Mammary epithelial cell (primary cell): ENCODE measurements around the gene FOXQ1.

Experiments used
- EZH2 ChIP-seq: IDR thresholded peaks from 2 replicates; pipeline ENCODE4 v1.6.1; 2012; ENCODE audit warnings: low read length, inconsistent platforms, borderline replicate concordance
- TF ChIP-seq, protein P1 (sequence below), 2 donors: IDR thresholded peaks in 1 of 2; conservative IDR thresholded peaks in 1 of 2; 2 replicates each; pipeline ENCODE4 v1.5.1; 2011 to 2012; ENCODE audit warnings: inconsistent platforms in 2 of 2, low read length in 2 of 2, mild to moderate bottlenecking in 2 of 2, control low read depth in 1 of 2, low read depth in 1 of 2; ENCODE audit not compliant: insufficient read depth in 1 of 2; ENCODE audit errors: extremely low read depth in 1 of 2

DNA sequence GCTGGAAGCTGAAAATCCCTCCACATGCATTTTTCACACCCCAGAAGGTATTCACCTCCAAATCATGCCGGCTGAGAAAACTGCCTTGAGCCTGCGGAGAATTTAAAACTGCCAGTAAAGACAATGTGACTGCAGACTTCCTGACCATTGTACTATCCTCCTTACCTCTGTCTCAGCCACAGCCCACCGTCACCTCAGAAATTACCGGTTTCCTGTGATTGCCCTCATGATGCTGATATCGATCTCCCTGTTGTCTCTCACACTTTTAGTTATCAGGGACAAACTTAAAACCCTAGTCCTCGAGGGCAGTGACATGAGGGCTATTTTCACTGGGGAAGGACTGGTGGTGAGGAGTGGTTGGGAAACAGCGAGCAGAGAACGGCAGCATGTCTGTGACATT is 30.2 kb upstream of the FOXQ1 start:
- TF ChIP-seq, protein P1, sequence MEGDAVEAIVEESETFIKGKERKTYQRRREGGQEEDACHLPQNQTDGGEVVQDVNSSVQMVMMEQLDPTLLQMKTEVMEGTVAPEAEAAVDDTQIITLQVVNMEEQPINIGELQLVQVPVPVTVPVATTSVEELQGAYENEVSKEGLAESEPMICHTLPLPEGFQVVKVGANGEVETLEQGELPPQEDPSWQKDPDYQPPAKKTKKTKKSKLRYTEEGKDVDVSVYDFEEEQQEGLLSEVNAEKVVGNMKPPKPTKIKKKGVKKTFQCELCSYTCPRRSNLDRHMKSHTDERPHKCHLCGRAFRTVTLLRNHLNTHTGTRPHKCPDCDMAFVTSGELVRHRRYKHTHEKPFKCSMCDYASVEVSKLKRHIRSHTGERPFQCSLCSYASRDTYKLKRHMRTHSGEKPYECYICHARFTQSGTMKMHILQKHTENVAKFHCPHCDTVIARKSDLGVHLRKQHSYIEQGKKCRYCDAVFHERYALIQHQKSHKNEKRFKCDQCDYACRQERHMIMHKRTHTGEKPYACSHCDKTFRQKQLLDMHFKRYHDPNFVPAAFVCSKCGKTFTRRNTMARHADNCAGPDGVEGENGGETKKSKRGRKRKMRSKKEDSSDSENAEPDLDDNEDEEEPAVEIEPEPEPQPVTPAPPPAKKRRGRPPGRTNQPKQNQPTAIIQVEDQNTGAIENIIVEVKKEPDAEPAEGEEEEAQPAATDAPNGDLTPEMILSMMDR (conservative IDR thresholded peaks at IDR 0.05 in 1 of 2, IDR thresholded peaks at IDR 0.05 in 1 of 2; ENCODE audit: extremely low read depth in 1 of 2, insufficient read depth in 1 of 2, low read depth in 1 of 2, low read length in 2 of 2): no peak
- no peak for TF ChIP-seq EZH2
